Epithelial cell of esophagus (primary cell): ENCODE measurements around the gene MAPKAPK3.

Experiments
- DNase-seq: peaks from one replicate; pipeline ENCODE4 v3.0.0; 2010; ENCODE audit warnings: low read depth
- H3K4me3 ChIP-seq: 2 replicates; pipeline ENCODE4 v1.5.1; 2011; ENCODE audit warnings: mild to moderate bottlenecking, low read length, control low read depth
- TF ChIP-seq, protein P1 (sequence below): IDR thresholded peaks from 2 replicates; pipeline ENCODE4 v1.5.1; 2011; ENCODE audit warnings: low read depth, mild to moderate bottlenecking, low read length, control low read depth, inconsistent platforms; ENCODE audit not compliant: insufficient read depth; ENCODE audit errors: missing control alignments

Gene MAPKAPK3

DNA sequence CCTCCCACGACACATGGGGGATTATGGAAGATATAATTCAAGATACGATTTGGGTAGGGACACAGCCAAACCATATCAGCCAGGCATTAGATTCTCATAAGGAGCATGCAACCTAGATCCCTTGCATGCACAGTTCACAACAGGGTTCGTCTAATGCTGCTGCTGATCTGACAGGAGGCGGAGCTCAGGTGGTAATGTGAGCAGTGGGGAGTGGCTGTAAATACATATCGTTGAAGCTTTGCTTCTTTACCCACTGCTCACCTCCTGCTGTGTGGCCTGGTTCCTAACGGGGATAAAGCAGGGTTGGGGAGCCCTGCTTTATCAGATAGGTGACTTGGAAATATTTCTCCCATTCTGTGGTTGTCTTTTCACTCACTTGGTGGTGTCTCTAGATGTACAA is 72.6 kb downstream of the MAPKAPK3 start:
- TF ChIP-seq, protein P1, sequence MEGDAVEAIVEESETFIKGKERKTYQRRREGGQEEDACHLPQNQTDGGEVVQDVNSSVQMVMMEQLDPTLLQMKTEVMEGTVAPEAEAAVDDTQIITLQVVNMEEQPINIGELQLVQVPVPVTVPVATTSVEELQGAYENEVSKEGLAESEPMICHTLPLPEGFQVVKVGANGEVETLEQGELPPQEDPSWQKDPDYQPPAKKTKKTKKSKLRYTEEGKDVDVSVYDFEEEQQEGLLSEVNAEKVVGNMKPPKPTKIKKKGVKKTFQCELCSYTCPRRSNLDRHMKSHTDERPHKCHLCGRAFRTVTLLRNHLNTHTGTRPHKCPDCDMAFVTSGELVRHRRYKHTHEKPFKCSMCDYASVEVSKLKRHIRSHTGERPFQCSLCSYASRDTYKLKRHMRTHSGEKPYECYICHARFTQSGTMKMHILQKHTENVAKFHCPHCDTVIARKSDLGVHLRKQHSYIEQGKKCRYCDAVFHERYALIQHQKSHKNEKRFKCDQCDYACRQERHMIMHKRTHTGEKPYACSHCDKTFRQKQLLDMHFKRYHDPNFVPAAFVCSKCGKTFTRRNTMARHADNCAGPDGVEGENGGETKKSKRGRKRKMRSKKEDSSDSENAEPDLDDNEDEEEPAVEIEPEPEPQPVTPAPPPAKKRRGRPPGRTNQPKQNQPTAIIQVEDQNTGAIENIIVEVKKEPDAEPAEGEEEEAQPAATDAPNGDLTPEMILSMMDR, result no peak
- no peak for DNase-seq
- H3K4me3 ChIP-seq, result no peak overlapping the region

- TF ChIP-seq, protein P1, result no peak
- no peak overlapping the region for H3K4me3 ChIP-seq
- DNase-seq, result no peak
These were observed 78.1 kb downstream of the MAPKAPK3 start for GRCh38 chr3:50695031-50695430.

GRCh38 chr3:50696276-50696675 is 79.3 kb downstream of the MAPKAPK3 start:
- TF ChIP-seq, protein P1, result no peak
- DNase-seq, result no peak
- H3K4me3 ChIP-seq, result no peak overlapping the region

- no peak for DNase-seq
- TF ChIP-seq, protein P1, result no peak
- H3K4me3 ChIP-seq, result no peak overlapping the region
These were observed 81.3 kb downstream of the MAPKAPK3 start for GRCh38 chr3:50698269-50698668.
